ENCODE results near the gene SFSWAP. TPM values are rescaled to one million over a fixed set of nuclear protein-coding genes. Genes with fewer than 3 reads are reported as not detected.

The SFSWAP gene
- total and polyA plus RNA-seq, 2 of the 13 experiments (the other 11 are each of a cell fraction or from before 2014, with no cell fraction given): 17.1 to 27.7 TPM

- Histone ChIP-seq H3K36me3 (replicated peaks in 1 of 2; ENCODE audit: control insufficient read depth in 1 of 2, insufficient read depth in 2 of 2, low read length in 2 of 2) (no peaks in the 10 kb centered on the region), H3K4me3 (replicated peaks in 1 of 3; ENCODE audit: insufficient read depth in 1 of 3, low read depth in 2 of 3, low read length in 3 of 3) (no peak overlapping the region), H3K27me3 (ENCODE audit: control insufficient read depth in 1 of 2, insufficient read depth in 2 of 2, low read length in 2 of 2) (peaks cover 1 to 15% of the 10 kb centered on the region in 2 experiments; a peak in 4 of 5 replicates), H3K9me3 (ENCODE audit: low read length) (no peaks in the 10 kb centered on the region), H3K79me2 (ENCODE audit: insufficient read depth, low read length) (no peaks in the 10 kb centered on the region), H3K9ac (ENCODE audit: insufficient read depth, low read depth, low read length) (no peak overlapping the region), H3K27ac (ENCODE audit: extremely low read length, insufficient read depth, low read length) (no peak overlapping the region), H3K4me2 (ENCODE audit: low read depth, low read length) (no peak overlapping the region; the same call in 1 of the 2 replicates), H3K4me1 (ENCODE audit: insufficient read depth, low read length) (peaks cover 40% of the 10 kb centered on the region), H4K20me1 (ENCODE audit: insufficient read depth, low read length) (no peaks in the 10 kb centered on the region), H2AFZ (ENCODE audit: low read length) (no peak overlapping the region)
- TF ChIP-seq ZNF512 (CRISPR knock-in tag; IDR thresholded peaks at IDR 0.05) (no peak), ZNF333 (CRISPR knock-in tag; IDR thresholded peaks at IDR 0.05; ENCODE audit: borderline replicate concordance) (no peak), ZNF253 (CRISPR knock-in tag; IDR thresholded peaks at IDR 0.05; ENCODE audit: borderline replicate concordance) (no peak), ZNF577 (CRISPR knock-in tag; IDR thresholded peaks at IDR 0.05; ENCODE audit: borderline replicate concordance, low read depth) (no peak), SMC3 (IDR thresholded peaks at IDR 0.05; ENCODE audit: low read length) (peak; percentile 49), STAG1 (CRISPR knock-in tag; IDR thresholded peaks at IDR 0.05) (peak; percentile 57), CTCF (CRISPR knock-in tag; IDR thresholded peaks at IDR 0.05) (peak; percentile 50)
- FAIRE-seq (no peak), ATAC-seq (peak; percentile 15; the same call in 1 of the 3 replicates), DNase-seq (ENCODE audit: low spot score) (no peak)
- WGBS (ENCODE audit: low lambda C conversion rate): 48% methylated on average over 3 of the region's 3 CpGs
- intact Hi-C loops (cut with micrococcal nuclease; ENCODE audit: unreplicated experiment): loop anchor here (10.0 kb wide), 4 partner anchors 59 to 731 kb away; partner anchors contain the start of genes PUS1 and ULK1
- ChIA-PET POLR2A (interaction anchor here (0.6 to 1.8 kb wide), 3 partner anchors 24 to 60 kb away, joined by 3 to 4 read pairs (median 3); no protein-coding TSS in a partner anchor), CTCF (ENCODE audit: low intra/inter-chr PET ratio, low total read pairs) (interaction anchor here (0.6 to 1.6 kb wide), 2 partner anchors 165 to 720 kb away, joined by 3 to 6 read pairs; no protein-coding TSS in a partner anchor)
- in situ Hi-C loops (cut with HindIII; ENCODE audit: extremely low pct_ligation_motif_present, low pct_unique_long_range_greater_than_20kb): loop anchor here (10.0 to 25.0 kb wide), 2 partner anchors 221 to 724 kb away; no protein-coding TSS in a partner anchor
- BruUV-seq (replicated peaks): no TSS peak
Measured at GRCh38 chr12:131836193-131836592, 125.3 kb downstream of the SFSWAP start.
